Measurements from ENCODE around the gene NOL4.

NOL4 gene

DNA sequence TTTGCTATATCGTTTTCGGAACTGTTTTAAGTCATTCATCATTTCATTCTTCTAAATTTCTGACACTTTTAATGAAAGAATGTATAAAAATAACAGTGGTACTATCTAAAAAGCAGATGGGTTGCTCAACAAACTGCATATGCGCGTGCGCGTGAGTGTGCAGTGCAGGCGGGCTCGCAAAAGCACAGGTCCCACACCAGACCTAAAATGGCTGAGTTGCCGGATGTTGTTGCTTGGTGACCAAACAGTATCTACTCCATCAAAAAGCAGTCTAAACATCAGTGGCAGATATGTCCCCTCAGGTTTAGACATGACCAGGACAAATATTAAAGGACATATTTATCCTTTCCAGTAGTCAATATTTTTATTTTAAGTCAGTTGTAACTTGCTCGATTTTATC, 5.1 kb downstream of the NOL4 start:
- no peak overlapping the region for H3K4me3 ChIP-seq (ENCODE audit: low read depth, low read length)
- no peak for DNase-seq (ENCODE audit: low read depth)
- TF ChIP-seq, protein P1, sequence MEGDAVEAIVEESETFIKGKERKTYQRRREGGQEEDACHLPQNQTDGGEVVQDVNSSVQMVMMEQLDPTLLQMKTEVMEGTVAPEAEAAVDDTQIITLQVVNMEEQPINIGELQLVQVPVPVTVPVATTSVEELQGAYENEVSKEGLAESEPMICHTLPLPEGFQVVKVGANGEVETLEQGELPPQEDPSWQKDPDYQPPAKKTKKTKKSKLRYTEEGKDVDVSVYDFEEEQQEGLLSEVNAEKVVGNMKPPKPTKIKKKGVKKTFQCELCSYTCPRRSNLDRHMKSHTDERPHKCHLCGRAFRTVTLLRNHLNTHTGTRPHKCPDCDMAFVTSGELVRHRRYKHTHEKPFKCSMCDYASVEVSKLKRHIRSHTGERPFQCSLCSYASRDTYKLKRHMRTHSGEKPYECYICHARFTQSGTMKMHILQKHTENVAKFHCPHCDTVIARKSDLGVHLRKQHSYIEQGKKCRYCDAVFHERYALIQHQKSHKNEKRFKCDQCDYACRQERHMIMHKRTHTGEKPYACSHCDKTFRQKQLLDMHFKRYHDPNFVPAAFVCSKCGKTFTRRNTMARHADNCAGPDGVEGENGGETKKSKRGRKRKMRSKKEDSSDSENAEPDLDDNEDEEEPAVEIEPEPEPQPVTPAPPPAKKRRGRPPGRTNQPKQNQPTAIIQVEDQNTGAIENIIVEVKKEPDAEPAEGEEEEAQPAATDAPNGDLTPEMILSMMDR (conservative IDR thresholded peaks at IDR 0.05; ENCODE audit: low read depth, low read length): no peak

DNA sequence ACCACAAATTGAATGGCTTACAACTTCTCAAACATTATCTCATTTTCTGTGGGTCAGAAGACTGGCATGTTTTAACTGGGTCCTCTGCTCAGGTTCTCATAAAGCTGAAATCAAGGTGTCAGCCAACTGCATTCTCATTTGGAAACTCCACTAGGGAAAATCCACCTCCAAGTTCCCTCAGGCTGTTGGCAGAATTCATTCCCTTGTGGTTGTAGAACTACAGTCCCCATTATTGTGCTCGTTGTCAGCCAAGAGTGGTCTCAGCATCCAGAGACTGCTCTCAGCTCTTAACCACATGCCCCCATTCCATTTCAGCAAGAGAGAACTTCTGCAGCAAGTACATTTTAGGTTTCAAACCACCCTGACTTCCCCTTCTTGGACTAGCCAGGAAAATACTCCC, 12.2 kb downstream of the NOL4 start:
- TF ChIP-seq, protein P1 (conservative IDR thresholded peaks at IDR 0.05; ENCODE audit: low read depth, low read length): no peak
- no peak for DNase-seq (ENCODE audit: low read depth)
- H3K4me3 ChIP-seq (ENCODE audit: low read depth, low read length): no peak overlapping the region

DNA sequence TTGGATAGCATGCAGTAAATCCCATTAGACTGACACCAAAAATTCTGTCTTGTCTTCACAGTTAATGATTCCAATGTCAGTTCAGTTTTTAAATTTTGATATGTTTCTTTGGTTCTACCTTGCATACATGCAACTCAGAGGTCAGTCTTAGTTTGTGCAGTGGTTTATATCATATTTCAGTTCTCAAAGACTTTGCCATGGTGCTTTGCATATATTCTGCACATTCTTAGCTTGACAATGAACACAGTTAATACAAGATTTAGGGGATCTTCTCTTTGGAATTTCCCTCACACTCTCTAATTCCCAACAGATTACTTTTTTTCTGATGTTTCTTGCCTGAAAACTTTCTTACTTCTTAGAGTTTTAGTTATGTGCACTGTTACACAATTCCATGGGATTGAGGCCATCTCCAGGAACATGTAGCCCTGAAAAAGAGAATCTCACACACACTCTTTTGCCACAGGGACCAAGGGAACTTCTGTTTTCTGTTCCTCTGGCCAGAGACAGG, 17.3 kb downstream of the NOL4 start:
- TF ChIP-seq, protein P1 (conservative IDR thresholded peaks at IDR 0.05; ENCODE audit: low read depth, low read length): no peak
- no peak for DNase-seq (ENCODE audit: low read depth)
- no peak overlapping the region for H3K4me3 ChIP-seq (ENCODE audit: low read depth, low read length)

DNA sequence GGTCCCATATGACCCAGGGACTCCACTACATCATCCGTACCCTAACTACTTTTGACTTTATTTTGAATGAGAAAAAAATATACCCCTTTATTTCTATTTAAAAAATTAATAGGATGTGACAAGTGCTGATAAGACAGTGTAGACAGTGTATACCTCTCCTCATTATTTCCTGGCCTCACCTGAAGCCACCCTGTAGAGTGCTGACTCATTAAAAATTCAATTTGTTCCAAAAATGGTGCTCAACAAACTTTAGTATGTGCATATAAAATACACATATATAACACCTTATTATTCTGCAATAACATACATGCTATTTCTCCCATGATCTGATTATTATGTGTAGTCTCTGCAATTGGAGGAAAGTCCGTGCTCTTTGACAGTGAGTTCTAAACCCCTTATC, 20.8 kb downstream of the NOL4 start:
- no peak for DNase-seq (ENCODE audit: low read depth)
- TF ChIP-seq, protein P1 (conservative IDR thresholded peaks at IDR 0.05; ENCODE audit: low read depth, low read length): no peak
- no peak overlapping the region for H3K4me3 ChIP-seq (ENCODE audit: low read depth, low read length)

DNA sequence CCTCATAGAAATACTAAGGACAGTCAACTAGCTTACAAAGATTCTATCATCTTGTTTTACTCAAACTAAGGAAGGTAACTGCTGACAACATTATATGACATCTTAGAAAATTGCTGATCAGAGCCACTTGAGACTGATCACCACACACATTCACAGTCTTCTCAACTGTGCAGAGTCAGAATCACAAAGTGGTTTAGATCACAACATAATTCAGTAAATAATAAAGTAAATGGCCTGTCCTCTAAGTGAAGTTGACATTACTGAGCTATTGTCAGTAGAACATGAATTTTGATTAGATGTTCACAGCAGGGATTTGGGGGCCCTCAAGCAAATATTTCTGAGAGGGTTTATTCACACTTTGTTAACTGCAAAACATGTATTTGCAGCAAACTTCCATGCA, 28.5 kb downstream of the NOL4 start:
- no peak for DNase-seq (ENCODE audit: low read depth)
- no peak overlapping the region for H3K4me3 ChIP-seq (ENCODE audit: low read depth, low read length)
- TF ChIP-seq, protein P1 (conservative IDR thresholded peaks at IDR 0.05; ENCODE audit: low read depth, low read length): no peak

DNA sequence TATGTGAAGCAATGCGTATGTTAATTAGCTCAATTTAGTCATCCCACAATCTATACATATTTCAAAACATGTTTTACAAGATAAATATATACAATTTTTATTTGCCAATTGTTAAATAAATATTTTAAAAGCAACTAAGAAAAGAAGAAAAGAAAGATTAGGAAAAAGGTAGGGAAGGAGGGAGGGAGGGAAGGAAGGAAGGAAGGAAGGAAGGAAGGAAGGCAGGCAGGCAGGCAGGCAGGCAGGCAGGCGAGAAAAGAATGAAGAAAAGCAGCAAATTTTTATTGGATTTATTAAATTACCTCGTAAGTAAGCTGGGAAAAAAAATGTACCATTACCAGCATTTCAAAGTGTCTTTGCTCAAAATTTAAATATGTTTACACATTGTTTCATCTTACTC, 30.5 kb downstream of the NOL4 start:
- TF ChIP-seq, protein P1 (conservative IDR thresholded peaks at IDR 0.05; ENCODE audit: low read depth, low read length): no peak
- no peak for DNase-seq (ENCODE audit: low read depth)
- no peak overlapping the region for H3K4me3 ChIP-seq (ENCODE audit: low read depth, low read length)

DNA sequence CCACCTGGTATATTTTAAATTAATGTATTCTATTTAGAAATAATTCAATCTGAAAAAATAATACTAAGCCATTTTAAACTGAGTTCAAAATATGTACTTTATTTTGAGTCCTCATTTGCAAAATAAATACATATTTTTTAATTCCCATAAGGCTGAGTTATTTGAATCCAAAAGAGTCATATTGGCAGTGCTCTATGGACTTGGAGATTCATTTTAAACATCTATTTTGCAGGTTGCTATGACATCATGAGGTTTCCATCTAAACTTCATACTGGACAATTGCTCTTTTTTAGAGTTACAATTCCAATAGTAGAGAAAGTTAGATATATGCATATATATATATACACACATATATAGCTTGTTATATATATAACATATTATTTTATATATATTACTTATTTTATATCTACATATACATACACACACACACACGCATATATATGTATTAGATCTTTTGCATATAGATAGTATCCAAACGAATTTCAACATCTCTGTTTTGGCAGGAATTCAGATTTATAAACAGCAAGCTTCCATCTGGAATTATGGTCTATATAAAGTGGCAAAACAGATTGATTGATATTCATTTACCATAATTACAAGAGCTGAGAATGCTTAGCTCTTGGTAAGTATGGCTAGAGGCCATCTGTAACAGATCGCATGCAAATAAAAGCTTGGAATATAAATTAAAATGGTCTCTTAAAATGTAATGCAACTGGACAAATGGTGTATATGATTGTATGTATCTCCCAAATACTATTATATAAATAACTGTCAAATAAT, 34.9 kb downstream of the NOL4 start:
- H3K4me3 ChIP-seq (ENCODE audit: low read depth, low read length): no peak overlapping the region
- no peak for DNase-seq (ENCODE audit: low read depth)
- TF ChIP-seq, protein P1 (conservative IDR thresholded peaks at IDR 0.05; ENCODE audit: low read depth, low read length): no peak
